Cerebellar nuclear complex (tissue), 1 donor: ENCODE data around the gene DMBX1.

Source experiments
- DNase-seq, 2 experiments: peaks; one replicate each; lab custom pipeline; 2025; lab: John Stamatoyannopoulos, UW

DMBX1 gene

GRCh38 chr1:46459315-46459714, 30.3 kb upstream of the DMBX1 start:
- no peak for DNase-seq

DNA sequence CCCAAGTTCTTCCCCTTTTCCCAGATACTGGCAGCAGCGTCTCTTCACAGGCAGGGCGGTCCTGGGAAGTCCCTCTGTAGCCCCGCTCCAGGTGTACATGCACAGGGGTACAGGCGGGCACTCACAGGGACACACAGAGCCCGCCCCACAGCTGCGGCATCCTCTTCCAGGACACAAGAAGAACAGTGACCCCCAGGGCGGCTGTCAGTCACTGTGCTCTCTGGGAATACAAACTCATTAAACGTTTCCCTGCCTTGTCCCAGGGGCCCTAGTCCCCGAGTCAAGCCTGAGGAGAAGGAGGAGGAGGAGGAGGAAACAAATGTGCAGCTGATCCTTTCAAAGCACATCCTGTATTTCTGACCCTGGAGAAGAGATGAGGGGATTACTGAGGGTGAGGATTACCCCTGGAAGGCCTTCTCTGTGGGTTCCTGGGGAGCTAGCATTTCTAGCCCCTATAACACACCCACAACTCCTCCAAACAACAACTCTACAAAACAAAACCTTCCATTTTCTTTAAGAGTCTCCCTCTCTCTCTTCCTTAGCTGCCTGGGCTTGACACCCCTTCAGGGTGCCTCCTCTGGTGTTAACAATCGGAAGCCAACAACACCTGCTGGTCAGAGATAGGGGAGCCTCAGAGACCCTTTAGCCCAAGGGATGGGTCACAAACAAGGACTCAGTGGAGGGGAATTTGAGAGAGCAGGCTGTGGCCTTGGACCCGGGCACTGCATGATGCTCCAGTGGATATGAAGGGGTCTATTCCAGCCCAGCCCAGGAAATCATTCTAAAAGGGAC, 28.4 kb upstream of the DMBX1 start:
- DNase-seq, result no peak

DNA sequence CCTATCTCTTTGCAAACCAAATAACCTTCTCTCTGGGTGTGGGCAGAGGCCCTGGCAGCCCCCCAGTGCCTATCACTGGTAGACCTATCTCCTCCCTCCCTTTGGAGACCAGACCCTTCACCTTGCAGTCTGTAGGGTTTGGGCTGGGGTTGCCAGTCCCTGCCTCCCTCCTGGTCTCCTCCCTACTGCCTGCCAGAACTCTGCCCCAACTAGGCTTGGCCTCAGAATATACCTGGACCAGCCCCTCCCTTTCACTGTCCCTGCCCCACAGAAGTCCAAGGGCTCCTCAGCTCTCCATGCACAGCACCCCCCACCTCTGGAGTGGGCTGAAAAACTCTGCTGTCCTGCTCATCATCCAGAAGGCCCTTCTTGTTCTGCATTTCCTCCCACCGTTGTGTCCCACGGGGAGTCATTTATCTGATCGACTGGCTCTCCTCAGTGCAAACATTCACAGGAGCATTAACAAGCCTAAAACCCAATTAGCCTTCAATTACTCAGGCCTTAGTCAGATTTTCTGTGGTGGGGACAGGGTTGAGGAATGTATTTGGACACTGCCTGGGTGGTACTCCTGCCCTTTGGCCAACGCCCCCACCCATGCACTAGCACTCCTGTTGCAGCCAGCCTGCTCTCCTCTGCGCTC, 27.7 kb upstream of the DMBX1 start:
- no peak for DNase-seq

DNA sequence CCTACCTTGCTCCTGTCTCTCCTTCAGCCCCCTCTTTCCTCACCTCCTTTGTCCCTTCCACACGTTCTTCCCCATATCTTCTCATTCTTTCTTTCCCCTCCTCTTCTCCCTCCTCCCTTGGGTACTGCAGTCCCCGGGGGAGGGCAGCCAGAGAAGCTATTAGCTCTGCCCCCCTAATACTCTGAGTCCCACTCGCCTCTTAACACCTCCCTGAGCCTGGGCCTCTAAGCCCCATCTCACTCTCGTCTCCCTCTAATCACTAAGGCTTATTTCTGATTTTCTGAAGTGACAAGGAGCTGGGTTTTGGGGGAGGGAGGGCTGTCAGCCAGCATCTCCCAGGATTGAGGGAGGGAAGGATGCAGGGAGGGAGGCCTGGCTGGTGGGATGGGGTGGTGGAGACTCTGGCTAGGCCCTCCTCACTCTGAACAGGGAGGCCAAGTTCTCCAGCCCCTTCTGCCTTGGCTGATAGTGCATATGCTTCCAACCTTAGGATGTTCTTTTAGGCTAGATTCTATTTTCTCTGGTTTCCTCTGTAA, 25.6 kb upstream of the DMBX1 start:
- DNase-seq, result no peak

- no peak for DNase-seq
These were observed 24.7 kb upstream of the DMBX1 start for GRCh38 chr1:46464915-46465314.

DNA sequence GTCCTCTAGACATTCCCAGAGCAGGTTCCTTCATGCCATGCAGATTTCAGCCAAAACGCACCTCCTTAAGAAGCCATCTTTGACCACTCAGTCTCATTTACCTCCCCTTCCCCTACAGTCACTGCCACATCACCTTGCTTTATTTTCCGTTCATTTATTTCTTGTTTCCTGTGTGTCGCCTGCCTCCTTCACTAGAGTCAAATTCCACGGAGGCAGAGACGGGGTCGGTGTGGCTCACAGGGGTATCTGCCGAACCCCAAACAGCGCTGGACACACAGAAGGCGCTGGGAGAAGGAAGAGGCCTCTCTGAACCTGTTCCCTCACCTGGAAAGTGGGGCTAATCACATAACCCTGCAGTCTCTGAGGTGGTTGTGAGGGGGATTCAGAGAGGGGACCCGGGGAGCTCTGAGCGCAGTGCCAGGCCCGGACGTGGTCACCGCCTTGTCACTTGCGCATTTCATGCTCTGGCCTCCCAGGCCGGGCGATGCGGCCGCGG, 23.6 kb upstream of the DMBX1 start:
- no peak for DNase-seq

DNA sequence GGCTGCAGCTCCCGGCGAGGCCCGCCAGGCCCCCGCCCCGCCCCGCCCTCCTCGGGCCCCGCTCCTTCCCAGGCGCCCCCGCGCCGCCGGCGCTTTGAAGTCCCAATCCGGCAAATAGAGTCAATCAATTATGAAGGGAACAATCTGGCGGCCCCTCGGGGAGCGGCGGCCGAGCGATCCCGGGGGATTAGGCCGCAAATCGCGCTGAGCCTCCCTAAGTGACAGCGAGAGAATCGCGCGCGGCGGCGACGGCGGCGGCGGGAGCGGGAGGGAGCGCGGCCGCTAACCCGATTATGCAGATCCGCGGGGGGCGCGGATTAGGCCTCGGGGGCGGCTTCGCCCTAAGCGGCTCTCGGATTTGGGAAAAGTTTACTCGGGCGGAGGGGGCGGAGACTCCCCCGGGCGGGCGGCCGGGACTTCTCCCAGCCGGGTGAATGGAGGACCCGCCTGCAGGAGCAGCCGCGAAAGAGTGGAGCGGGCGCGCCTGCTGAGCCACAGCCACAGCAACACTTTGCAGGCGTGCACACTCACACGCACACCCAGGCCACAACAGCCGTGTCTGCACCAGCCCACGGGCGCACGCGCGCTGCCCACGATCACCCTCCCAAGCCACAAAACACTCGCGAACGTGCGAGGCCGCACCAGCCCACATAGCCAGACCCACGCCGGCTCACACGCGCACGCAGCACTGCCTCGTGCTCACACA, 23.0 kb upstream of the DMBX1 start:
- DNase-seq, result no peak

DNA sequence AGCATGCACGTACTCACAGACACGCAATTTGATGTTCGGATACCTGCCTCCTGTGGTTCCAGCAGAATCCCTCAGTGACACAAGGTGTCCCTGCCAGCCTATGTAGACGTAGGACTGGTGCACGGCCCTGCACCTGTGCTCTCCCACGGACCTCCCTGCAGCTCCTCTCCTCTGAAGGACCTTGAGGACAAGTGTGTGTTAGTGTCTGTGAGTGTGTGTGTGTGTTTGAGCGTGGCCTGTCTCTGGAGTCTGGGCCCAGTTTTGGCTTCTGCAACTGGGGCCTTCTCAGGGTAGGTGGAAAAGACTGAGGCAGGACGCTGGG, 22.5 kb upstream of the DMBX1 start:
- no peak for DNase-seq

DNA sequence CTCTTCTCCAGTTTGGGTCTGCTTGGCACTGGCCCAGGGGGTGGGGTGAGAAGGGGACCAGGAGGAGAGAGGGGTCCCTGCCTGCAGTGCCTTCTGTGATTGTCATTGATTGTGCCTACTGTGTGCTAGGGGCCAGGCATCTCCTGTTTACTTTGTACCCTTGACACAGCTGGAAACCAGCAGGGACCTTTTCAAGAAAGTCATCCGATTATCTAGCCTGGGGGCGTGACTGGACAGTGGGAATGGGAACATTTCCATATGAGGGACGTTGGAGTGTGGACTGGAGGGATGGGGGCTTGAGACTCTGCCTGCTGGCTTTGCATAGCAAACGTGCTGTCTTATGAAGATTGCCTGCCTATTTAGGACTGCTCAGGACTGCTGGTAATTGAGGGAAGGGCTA, 19.8 kb upstream of the DMBX1 start:
- no peak for DNase-seq

GRCh38 chr1:46471848-46472492, 17.7 kb upstream of the DMBX1 start:
- DNase-seq, result no peak

- no peak for DNase-seq
These were observed 17.0 kb upstream of the DMBX1 start for GRCh38 chr1:46472498-46473181.

DNA sequence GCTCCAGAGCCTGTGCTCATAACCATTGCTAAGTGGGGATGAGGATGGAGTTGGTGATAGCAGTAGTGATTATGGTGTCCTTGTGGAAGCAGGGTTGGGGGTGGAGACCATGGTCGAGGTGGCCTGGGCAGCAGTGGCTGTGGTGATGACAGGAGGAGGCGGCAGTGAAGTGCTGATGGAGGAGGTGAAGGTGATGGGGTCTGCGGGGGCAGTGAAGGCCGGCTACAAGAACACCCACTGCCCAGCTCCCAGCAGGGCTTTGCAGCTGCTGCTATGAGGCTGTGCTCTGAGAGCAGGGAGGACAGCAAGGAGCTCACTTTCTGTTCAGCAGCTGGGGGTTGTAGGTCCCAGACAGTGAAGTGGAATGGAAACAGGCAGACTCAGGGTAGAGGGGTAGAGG, 15.6 kb upstream of the DMBX1 start:
- no peak for DNase-seq

DNA sequence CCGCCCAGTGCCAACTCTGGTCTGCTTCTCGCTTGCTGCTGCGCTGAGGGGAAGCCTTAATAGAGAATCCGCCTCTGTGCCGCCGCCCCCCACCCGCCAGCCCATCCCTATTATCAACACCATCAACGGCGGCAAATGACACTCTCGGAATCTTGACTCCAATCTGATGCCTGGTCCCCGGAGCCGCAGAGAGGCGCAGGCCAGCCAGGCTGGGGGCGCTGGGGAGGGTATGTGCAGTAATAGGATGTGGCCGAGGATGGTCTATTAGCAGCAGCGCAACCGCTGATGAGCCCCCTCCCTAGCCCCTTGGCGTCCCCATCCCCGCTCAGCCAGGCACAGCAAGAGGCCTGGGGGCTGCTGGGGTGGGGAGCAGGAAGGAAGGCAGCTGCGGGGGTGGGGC, 15.1 kb upstream of the DMBX1 start:
- no peak for DNase-seq

- no peak for DNase-seq
These were observed 13.0 kb upstream of the DMBX1 start for GRCh38 chr1:46476673-46477072.

DNA sequence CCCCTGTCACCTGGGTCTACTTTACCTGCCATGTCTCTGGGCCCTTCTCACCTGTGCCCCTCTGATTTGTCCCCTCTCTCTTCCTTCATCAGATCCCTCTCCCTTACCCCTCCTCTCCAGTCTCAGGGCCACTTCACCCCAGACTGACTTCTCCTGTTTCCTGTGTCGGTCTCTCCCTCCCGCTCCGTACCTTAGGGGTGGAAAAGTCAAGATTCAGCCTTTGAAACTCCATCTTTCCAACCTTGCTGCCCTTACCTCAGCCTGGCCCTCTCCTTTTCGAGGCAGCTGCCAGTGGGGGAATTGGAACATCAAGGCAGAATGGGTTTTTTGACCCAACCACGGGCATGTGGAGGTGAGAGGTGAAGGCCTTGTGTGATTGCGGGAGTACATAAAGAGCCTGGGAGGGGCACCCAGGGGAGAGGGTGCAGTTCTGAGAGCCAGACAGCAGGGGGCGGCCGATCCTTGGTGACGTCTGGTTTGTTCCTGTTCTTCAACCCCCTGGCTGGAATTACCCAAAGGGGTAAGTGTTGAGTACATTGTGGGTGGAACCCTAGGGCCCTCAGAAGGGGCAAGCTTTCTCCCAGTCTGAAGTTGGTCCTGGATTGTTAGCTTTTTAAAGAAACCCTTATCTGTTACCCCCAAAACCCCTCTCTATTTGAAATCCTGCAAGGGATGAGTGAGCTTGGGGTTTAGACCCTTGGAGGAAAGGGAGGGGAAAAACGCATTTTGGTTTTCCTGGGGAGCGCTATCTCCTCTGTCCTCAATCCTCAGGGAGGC, 12.3 kb upstream of the DMBX1 start:
- no peak for DNase-seq

GRCh38 chr1:46478721-46479485, 10.7 kb upstream of the DMBX1 start:
- DNase-seq, result no peak

DNA sequence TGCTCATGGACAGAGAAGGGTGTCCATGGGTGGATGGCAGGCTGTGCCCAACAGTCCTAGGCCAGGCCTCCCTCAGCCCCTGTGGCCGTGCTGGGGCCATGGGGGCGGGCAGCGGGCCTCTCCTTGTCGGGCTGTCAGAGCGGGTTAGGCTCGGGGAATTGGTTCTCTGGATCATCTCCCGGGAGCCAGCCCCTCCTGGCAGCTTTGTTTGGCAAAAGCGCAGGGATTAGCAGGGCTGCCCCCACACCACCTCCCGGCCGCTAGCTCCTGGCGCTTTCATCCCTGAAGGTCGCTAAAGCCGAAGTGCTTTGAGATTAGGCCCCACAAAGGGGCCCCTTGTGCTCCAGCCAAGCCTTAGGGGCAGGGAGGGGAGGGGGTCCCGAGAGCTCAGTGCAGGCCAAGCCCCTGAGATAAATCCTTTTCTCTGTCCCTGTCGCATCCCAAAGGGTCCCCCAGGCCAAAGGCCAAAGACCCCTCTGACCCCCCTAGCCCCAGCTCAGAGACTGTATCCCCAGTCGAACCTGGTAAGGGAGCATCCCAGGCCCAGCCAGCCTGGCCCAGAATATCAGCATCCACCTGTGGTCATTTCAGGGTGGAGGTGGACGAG, 9.8 kb upstream of the DMBX1 start:
- no peak for DNase-seq

DNA sequence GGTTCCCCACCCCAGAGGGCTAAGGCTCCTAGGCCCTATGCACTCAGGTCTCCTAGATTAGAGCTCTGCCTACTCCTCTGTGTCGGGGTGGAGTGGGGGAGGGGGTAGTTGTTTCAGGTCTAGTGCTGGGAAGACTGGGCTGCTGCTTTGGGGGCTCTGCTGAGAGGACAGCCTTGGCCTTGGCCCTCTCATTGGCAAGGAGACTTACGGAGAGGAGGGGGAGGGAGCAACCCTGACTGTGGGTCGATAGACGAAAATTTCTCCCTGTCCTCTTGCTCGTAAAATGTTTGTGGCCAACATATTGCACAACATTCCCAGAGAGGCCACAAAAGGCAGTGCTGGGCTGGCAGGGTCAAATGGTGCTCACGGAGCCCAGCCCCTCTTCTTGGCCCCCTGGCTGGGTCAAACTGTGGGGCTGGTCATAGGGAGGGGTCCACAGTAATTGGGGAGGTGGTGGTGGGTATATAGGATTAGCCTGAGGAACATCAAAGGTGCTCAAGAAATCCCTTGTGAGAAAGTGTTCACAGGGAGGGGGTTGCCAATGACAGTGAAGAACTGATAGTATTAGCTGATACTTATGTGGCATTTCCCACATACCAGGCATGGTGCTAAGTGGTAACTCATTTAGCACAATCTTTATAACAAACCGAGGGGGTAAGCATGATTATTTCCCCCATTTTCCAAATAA, 8.5 kb upstream of the DMBX1 start:
- DNase-seq, result no peak

DNA sequence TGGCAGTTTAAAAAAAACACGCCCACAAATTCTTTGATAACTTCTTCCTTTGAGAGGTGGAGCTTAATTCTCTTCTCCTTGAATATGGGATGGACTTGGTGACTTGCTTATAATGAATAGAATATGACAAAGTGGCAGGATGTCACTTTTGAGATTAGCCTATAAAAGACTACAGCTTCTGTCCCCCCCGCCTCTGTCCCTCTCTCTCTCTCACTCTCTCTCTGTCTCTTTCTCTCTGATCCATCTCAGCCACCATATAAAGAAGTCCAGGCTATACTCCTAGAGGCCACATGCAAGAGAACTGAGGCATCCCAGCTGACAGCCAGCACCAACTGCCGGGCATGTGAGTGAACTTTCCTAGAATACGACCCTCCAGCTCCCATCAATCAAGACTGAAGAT, 7.7 kb upstream of the DMBX1 start:
- DNase-seq, result no peak
